ENCODE measurements around the gene RNASE2. TPM values are rescaled to one million over a fixed set of nuclear protein-coding genes. Genes with fewer than 3 reads are reported as not detected.
"Not testable (repeated sequence)": the region's sequence is repeated elsewhere in the genome, so short reads cannot be mapped to it uniquely, and the experiment has no call there.

RNASE2 gene
- total RNA-seq, 4 donors from 2014 or later = 0.59 to 3.5 (median 1.3) TPM; not detected in 1

- H3K4me3 ChIP-seq = no peak overlapping the region
- no peaks in the 10 kb centered on the region for H3K4me1 ChIP-seq
- H3K9me3 ChIP-seq = no peaks in the 10 kb centered on the region
- WGBS, 2 donors = 47 to 68% methylated on average over 1 of the region's 1 CpG
- no peaks in the 10 kb centered on the region for H3K36me3 ChIP-seq
- no peak for DNase-seq (ENCODE audit: low spot score in 2 of 2)
- H3K27ac ChIP-seq = no peak overlapping the region
- TF ChIP-seq POLR2A (IDR thresholded peaks at IDR 0.05) (no peak), CTCF (IDR thresholded peaks at IDR 0.05) (no peak), EP300 (IDR thresholded peaks at IDR 0.05) (no peak)
- H3K27me3 ChIP-seq = no peaks in the 10 kb centered on the region
Measured at GRCh38 chr14:20978687-20979086, 23.4 kb downstream of the RNASE2 start.

- no peak for TF ChIP-seq CTCF (IDR thresholded peaks at IDR 0.05)
- no peak for TF ChIP-seq POLR2A (IDR thresholded peaks at IDR 0.05)
- no peak for TF ChIP-seq EP300 (IDR thresholded peaks at IDR 0.05)
- 72 to 91% methylated on average over 1 of the region's 1 CpG for WGBS, 2 donors
- Histone ChIP-seq H3K27me3 (no peaks in the 10 kb centered on the region), H3K4me1 (no peaks in the 10 kb centered on the region), H3K36me3 (no peaks in the 10 kb centered on the region), H3K4me3 (no peak overlapping the region), H3K9me3 (no peaks in the 10 kb centered on the region), H3K27ac (no peak overlapping the region)
- no peak for DNase-seq (ENCODE audit: low spot score in 2 of 2)
Measured at GRCh38 chr14:20980906-20981305, 25.6 kb downstream of the RNASE2 start.

- TF ChIP-seq POLR2A (IDR thresholded peaks at IDR 0.05) (no peak), EP300 (IDR thresholded peaks at IDR 0.05) (no peak), CTCF (IDR thresholded peaks at IDR 0.05) (no peak)
- Histone ChIP-seq H3K36me3 (no peaks in the 10 kb centered on the region), H3K9me3 (no peaks in the 10 kb centered on the region), H3K27ac (no peak overlapping the region), H3K27me3 (no peaks in the 10 kb centered on the region), H3K4me3 (no peak overlapping the region), H3K4me1 (peaks cover 0 to 15% (median 2%) of the 10 kb centered on the region in 4 donors)
- WGBS, 2 donors = 75 to 76% methylated on average over 2 of the region's 2 CpGs
- DNase-seq (ENCODE audit: low spot score in 2 of 2) = no peak
Measured at GRCh38 chr14:20982646-20983369, 27.5 kb downstream of the RNASE2 start.

- H3K9me3 ChIP-seq; H3K27me3 ChIP-seq; DNase-seq (ENCODE audit: low spot score in 2 of 2); H3K4me3 ChIP-seq; H3K36me3 ChIP-seq; H3K27ac ChIP-seq: not testable (repeated sequence)
- WGBS, 2 donors = 90 to 97% methylated on average over 4 of the region's 4 CpGs
- peaks cover 0 to 35% (median 9%) of the 10 kb centered on the region in 4 donors for H3K4me1 ChIP-seq
Measured at GRCh38 chr14:20985650-20986049, 30.4 kb downstream of the RNASE2 start.

- DNase-seq (ENCODE audit: low spot score in 2 of 2) = peak in 1 of 2 donors; percentile 31
- no peak for TF ChIP-seq CTCF (IDR thresholded peaks at IDR 0.05)
- peak in 1 of 2 donors; percentile 55 for TF ChIP-seq EP300 (IDR thresholded peaks at IDR 0.05)
- peaks cover 0 to 47% (median 19%) of the 10 kb centered on the region in 4 donors for H3K4me1 ChIP-seq
- WGBS, 2 donors = 33 to 35% methylated on average over 2 of the region's 2 CpGs
- peaks cover 0 to 5% (median 0%) of the 10 kb centered on the region in 3 donors for H3K36me3 ChIP-seq
- H3K27ac ChIP-seq = peak overlapping the region in 2 of 4 donors; percentile 32 to 61
- no peaks in the 10 kb centered on the region for H3K9me3 ChIP-seq
- H3K27me3 ChIP-seq = no peaks in the 10 kb centered on the region
- H3K4me3 ChIP-seq = no peak overlapping the region
Measured at GRCh38 chr14:20986811-20987210, 31.5 kb downstream of the RNASE2 start.

Measured in tibial nerve (tissue), 4 donors.